Activated CD4-positive, alpha-beta T cell treated with anti-CD3 and anti-CD28 coated beads, Interleukin-2, Interleukin-4, amounts not matched to agents 100 ng/mL and 50 ng/mL, durations not matched to agents 16 hours and 8 hours (primary cell): ENCODE results near the gene NAA10.

Experiments
- DNase-seq: peaks from one replicate; pipeline ENCODE4 v3.0.0-alpha.2; 2020; ENCODE audit warnings: low spot score

Gene NAA10

GRCh38 chrX:153927922-153928760 lies 6.7 kb downstream of the NAA10 start:
- peak; percentile 98 for DNase-seq

DNA sequence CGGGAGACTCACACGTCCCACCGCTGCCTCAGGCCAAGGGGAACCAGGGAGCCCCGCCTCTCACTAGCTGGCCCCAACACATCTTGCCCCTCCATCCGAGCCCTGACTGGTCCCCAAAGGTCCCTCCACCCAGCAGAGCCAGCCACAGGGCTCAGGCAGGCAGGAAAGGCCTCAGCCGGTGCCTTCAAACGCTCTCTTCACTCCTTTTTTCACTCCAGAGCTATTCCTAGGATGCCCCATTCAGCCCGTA lies 7.2 kb downstream of the NAA10 start:
- no peak for DNase-seq

DNA sequence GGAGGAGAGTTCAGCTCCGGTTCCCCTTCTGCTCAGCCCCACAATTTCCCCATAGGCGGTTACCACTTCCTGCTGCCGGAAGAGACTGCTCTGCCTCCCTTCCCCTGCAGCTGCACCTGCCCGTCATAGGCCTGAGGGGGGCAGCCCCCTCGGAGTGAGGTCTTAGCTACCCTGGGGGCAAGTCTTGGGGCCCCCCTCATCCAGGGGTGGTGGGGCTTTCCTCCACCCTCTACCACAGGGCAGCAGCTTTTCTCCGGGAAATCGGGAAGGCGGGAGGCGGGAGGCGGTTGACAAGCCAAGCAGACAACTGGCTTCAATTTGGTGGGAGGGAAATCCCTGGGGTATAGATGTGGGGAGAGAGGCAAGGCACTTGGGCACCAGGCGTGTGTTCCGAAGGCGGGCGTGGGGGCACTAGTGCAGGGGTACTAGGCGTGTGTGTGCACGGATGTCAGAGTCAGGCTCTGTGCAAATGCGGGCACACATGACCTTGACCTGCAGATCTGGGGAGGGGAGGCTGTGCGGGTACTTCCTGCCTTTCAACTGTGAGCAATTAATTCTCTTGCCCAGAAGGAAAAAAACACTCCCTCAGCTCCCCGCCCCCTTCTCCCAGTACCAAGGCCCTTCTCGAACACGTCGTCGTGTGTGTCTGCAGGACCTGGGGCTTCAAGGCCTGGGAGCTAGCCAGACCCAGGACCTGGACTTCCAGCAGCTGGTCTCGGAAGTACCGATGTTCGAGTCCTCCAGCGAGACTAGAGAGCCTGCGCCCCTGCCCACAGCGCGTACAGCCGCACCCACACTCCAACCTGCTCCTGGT lies 7.8 kb downstream of the NAA10 start:
- peak; percentile 87 for DNase-seq

DNA sequence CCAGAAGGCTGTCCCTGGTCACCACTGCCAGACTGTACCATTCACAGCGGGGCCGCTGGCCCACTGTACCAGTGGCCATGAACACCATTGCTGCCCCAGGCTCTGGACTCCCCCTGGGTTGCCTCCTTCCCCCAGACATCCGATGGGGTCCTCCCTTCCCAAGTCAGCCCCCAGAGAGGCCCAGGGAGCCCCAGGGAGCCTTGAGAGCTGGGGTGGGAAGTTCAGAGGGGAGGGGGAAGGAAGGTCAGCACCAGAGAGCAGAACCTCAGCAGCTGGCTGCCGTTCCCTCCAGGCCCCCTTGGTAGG lies 8.3 kb downstream of the NAA10 start:
- DNase-seq, result no peak

GRCh38 chrX:153925739-153926551 lies 8.9 kb downstream of the NAA10 start, which contains the start of gene ARHGAP4:
Gene ARHGAP4 (minus strand): TSS chrX:153926264. CDS start chrX:153926202, 62 bp downstream.
- DNase-seq, result peak; percentile 50

DNA sequence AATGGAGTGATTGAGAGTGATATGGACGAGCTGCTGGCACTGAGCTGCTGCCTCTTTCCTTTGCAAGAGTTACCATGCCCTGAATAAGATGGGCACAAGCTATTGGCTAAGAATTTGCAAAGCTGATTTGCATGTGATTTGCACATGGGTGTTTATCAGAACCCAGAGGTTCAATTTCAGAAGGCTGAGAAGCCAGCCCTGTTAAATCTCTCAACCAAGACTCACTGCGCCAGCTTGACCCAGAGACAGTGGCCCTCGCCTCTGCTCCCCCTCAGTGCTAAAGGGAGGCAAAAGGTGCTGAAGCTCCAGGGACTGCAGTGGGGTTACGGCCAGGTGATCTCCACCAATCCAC lies 9.5 kb downstream of the NAA10 start:
- peak; percentile 39 for DNase-seq

- peak; percentile 46 for DNase-seq
Observed at GRCh38 chrX:153924149-153924861, 10.5 kb downstream of the NAA10 start.

DNA sequence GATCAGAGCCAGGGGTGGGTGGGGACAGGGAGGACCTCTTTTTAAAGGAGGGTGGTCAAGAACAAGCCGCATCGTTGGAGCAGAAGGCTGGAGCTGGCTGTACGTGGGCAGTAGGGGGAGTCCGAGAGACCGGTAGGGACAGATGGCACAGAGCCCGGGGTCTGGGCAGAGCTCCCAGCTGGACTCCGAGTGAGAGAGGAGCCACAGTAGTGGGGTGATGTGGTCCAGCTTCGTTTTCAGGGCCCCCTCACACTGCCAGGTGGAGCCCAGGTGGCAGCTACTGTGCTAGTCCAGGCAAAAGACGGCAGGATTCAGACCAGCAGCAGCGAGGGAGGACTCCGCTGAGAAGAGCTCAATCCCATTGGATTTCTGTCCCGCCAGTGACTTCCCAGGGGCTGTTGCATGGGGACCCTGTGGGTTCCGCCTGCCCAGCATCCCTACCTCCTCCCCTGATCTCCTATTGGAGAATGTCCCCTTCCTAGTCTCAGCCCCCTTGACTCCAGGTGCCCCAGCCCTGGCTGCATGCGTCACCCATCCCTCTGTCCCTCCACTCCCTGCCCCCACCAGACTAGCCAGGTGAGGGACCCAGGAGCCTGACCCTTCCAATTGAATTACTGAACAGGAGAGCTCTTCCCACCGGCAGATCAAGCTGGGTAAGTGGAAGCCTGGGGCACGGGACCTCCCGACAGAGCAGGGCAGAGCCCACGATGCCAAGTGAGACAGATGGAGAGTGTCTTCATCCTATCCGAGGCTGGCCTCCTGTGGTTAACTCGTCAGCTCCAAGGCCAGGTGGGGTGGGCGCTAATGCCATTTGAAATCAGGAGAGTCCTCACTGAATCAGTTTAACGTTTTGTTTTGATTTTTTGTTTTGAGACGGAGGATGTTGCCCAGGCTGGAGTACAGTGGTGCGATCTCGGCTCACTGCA lies 11.6 kb downstream of the NAA10 start:
- no peak for DNase-seq

DNA sequence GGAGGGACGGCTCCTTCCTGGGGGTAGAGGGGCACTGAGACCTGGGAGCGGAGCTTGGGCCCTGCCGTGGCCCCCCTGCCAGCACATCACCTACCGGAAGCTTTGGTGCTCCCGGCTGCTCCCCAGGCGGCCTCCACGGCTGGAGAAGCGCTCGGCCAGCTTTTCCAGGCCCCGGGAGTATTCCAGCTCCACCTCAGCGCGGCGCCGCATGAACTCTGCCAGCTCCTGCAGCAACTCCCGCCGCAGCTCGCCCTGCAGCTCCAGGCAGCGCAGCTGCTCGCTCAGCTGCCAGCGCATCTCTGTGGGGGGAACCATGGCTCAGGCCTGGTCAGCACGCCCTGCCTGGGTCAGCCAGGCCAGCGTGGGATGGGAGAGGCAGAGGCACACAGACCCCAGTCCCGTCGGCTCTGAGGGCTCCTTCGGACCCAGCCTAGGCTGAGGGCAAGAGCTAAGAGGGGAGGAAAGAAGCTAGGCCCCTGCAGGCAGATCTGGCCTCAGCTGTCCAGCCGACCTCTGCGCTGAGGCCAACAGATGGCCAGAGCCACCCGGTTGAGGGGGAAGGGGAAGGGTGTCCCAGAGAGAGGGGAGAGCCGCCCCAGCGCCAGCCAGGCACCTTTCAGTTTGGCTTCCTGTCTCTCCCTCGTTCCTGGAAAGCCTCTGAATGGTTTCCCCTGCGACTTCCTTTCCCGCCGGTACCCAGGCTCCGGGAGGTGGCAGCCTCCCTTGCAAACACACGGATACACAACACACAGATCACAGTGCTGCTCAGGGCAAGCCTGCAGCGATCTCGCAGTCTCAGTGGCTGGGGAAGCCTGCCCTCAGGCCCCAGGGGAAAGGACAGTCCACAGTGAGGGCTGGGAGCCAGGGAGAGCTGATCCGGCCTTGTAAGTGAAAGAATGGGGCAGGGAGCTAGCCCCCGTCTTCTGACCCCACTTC lies 13.1 kb downstream of the NAA10 start:
- DNase-seq, result no peak

DNA sequence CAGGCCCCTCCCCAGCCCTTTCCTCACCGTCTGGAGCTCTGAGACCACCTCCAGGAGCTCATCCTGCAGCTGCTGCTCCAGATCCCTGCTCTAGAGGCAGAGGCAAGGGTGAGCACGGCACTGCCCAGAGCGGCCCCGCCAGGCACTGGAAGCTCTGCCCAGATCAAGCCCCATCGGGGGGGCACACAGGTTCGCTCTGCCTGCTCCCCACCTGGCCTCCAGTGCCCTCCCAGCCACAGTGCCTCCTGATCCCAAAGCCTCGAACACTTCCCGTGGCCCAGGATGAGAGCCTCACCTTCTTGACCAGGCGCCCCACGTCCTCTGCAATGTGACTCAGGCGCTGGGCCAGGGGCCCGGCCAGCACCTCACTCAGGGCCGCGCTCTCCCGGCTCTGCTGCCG lies 13.8 kb downstream of the NAA10 start:
- DNase-seq, result no peak

DNA sequence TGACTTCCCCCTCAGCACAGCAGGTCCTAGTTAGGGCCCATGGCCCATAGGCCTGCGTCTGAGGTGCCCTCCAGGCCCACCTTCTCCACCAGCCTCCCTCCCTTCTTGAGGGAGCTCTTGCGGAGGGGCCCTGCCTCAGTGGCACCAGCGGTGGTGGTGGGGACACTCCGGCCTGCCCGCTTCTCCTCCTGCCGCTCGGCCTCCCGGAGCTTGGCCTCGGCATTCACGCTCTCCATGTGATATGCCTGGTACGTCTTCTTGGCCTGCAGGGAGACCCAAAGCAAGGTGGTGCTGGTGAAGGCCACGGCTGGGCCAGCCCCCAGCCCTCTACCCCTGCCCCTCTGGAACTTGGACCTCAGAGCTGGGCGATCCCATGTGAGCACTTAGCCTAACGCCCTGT lies 14.3 kb downstream of the NAA10 start:
- no peak for DNase-seq

- DNase-seq, result no peak
Observed at GRCh38 chrX:153919281-153919680, 15.6 kb downstream of the NAA10 start.

DNA sequence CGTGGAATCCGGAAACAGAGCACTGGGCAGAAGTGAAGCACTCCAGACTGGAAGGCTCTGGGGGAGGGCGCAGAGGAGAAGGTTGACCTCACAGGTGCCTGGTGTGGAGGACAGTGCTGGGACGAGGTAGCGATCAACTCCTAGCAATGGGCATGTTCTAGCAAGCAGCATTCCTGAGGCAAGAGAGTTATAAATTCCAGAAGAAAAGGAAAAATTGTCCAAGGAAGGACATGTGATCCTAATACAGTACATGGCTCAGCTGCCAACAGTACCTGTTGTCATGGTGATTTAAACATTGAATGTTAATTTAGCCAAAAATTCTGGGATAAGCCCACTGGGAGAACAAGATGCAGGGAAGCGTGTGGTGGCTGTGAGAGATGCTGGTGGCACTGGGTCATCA lies 17.0 kb downstream of the NAA10 start:
- DNase-seq, result no peak

- no peak for DNase-seq
Observed at GRCh38 chrX:153913701-153914100, 21.1 kb downstream of the NAA10 start.

DNA sequence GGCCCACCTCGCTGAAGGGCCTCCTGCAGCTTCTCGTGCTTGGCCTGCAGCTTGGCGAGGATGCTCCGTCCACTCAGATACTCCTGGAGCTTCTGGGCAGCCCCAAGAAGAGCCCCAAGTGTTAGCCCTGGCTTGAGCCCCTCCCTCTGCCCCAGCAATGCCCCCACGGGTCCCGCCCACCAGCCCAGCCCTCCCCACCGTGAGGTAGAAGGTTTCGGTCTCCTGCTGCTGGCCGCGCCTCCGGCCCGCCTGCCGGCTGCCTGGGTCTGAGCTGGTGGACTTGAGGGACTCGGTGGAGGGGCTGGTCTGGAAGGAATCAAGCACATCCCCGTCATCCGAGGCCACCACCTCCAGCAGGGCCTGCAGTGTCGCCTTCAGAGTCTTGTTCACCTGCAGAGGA lies 21.6 kb downstream of the NAA10 start:
- DNase-seq, result no peak

GRCh38 chrX:153911798-153912197 lies 23.0 kb downstream of the NAA10 start:
- DNase-seq, result no peak

DNA sequence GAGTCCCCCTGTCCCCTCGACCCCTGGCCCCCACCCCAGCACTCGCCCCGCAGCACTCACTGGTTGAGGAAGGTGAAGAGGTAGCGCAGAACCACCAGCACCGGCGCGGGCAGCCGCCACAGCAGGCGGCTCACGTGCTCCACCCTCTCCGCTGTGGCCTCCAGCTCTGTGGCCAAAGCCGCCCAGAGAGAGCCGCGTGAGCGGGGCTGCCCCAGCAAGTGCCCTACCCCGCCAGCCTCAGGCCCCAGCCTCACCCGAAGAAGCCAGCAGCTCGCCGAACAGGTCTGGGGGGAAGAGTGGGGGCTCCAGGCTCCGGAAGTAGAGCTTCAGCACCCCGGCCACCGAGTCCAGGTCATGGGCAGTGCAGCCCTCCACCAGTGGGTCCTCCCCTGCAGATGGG lies 24.4 kb downstream of the NAA10 start:
- DNase-seq, result no peak

DNA sequence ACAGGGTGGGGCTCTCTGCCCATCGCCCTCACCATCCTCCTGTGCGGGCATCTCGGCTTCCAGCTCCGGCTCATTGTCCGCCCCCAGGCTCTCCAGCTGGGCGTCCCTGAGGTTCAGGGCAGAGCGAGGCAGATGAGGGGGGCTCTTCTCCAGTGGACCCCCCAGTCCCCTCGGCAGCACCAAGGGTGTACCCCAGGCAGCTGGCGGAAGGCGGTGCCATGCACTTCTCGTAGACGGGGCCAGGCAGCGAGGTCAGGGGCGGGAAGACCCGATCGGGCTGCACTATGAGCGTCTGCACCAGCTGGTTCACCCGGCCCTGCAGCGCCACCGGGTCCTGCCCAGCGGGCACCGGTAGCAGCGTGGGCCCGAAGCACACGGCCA lies 24.9 kb downstream of the NAA10 start:
- no peak for DNase-seq

- no peak for DNase-seq
Observed at GRCh38 chrX:153909024-153909979, 25.5 kb downstream of the NAA10 start.
